Endothelial cell of umbilical vein (primary cell): Measurements from ENCODE around the gene CRY2. TPM values are rescaled to one million over a fixed set of nuclear protein-coding genes. Genes with fewer than 3 reads are reported as not detected.
A peak's percentile ranks its signal among the peaks of the same experiment; 100 is the strongest.

Experiments
- BruUV-seq: library from RNA; stranded (reverse); fragments of 400-500 nt; replicated peaks from 2 replicates; lab custom pipeline; 2021; lab: Mats Ljungman, UMichigan
- CTCF ChIA-PET: fragments of 300-600, 350-600 bp; sonication (Branson Sonifier 250); formaldehyde crosslinking; loops from one replicate; lab custom pipeline; 2021; ENCODE audit warnings: antibody characterized with exemption, inconsistent platforms; lab: Charles Lee
- POLR2A ChIA-PET: fragments of 300-600, 350-600 bp; sonication (Branson Sonifier 250); formaldehyde crosslinking; loops from one replicate; lab custom pipeline; 2021; ENCODE audit warnings: antibody characterized with exemption, inconsistent platforms; lab: Charles Lee
- DNase-seq: peaks from one replicate; pipeline ENCODE4 v3.0.0-alpha.2; 2011; ENCODE audit warnings: low read depth, low spot score
- FAIRE-seq: peaks from 2 replicates; lab custom pipeline; 2011; peaks lifted over from hg19 to GRCh38; lab: Jason Lieb, UNC
- H2AFZ ChIP-seq: 2 replicates; pipeline ENCODE4 v1.6.0; 2012; ENCODE audit warnings: low read depth, low read length, control low read depth, inconsistent platforms
- H3K27ac ChIP-seq: 2 replicates; pipeline ENCODE4 v1.5.1; 2011; ENCODE audit warnings: low read depth, mild to moderate bottlenecking, control low read depth, low read length, moderate library complexity; ENCODE audit not compliant: insufficient read depth
- H3K27me3 ChIP-seq, 2 experiments: 2 replicates each; pipeline versions ENCODE4 v1.6.0 to v1.6.1; 2011; ENCODE audit warnings: low read length in 2 of 2, mixed read lengths in 1 of 2; ENCODE audit not compliant: control insufficient read depth in 2 of 2, insufficient read depth in 2 of 2
- H3K36me3 ChIP-seq, 2 experiments: 2 replicates in 1 of 2; 3 replicates in 1 of 2; pipeline ENCODE4 v1.5.1; 2011; ENCODE audit warnings: low read length in 2 of 2, mild to moderate bottlenecking in 1 of 2, moderate library complexity in 1 of 2; ENCODE audit not compliant: control insufficient read depth in 2 of 2, insufficient read depth in 2 of 2; ENCODE audit errors: extremely low read depth in 1 of 2
- H3K4me1 ChIP-seq: 3 replicates; pipeline ENCODE4 v1.5.1; 2011; ENCODE audit warnings: mild to moderate bottlenecking, low read length; ENCODE audit not compliant: control insufficient read depth, insufficient read depth; ENCODE audit errors: extremely low read depth
- H3K4me2 ChIP-seq: 2 replicates; pipeline ENCODE4 v1.6.1; 2011; ENCODE audit warnings: low read length, control low read depth, mixed read lengths; ENCODE audit not compliant: insufficient read depth
- H3K4me3 ChIP-seq, 3 experiments: fragments of 200-600 bp in 1 of 3; sonication (generic), shearing (Covaris generic) in 1 of 3; replicated peaks in 1 of 3; 2 replicates each; pipeline ENCODE4 v1.5.1; 2011 to 2016; ENCODE audit warnings: control low read depth in 3 of 3, low read length in 3 of 3, mild to moderate bottlenecking in 2 of 3, inconsistent platforms in 1 of 3, low read depth in 1 of 3, moderate library complexity in 1 of 3; ENCODE audit not compliant: insufficient read depth in 1 of 3
- H3K79me2 ChIP-seq: 2 replicates; pipeline ENCODE4 v1.6.0; 2012; ENCODE audit warnings: low read length, inconsistent platforms; ENCODE audit not compliant: control insufficient read depth, insufficient read depth
- H3K9ac ChIP-seq: replicated peaks from 2 replicates; pipeline ENCODE3; 2011; ENCODE audit warnings: low read length, control low read depth; ENCODE audit not compliant: insufficient read depth; ENCODE audit errors: extremely low read depth
- H3K9me1 ChIP-seq: replicated peaks from 3 replicates; pipeline ENCODE4 v1.6.0; 2011; ENCODE audit warnings: mild to moderate bottlenecking, low read length; ENCODE audit not compliant: control insufficient read depth, insufficient read depth; ENCODE audit errors: extremely low read depth
- H3K9me3 ChIP-seq: replicated peaks from 2 replicates; pipeline ENCODE4 v1.5.1; 2012; ENCODE audit warnings: low read length, inconsistent platforms; ENCODE audit not compliant: control insufficient read depth, insufficient read depth
- H4K20me1 ChIP-seq: replicated peaks from 2 replicates; pipeline ENCODE3; 2011; ENCODE audit warnings: mild to moderate bottlenecking, low read length; ENCODE audit not compliant: control insufficient read depth, insufficient read depth; ENCODE audit errors: extremely low read depth
- EZH2 ChIP-seq: IDR thresholded peaks from 2 replicates; pipeline ENCODE4 v1.6.1; 2012; ENCODE audit warnings: borderline replicate concordance, low read depth, mild to moderate bottlenecking, moderate library complexity, low read length, inconsistent platforms; ENCODE audit not compliant: severe bottlenecking
- FOS ChIP-seq: IDR thresholded peaks from 2 replicates; pipeline ENCODE4 v1.6.1; 2011; ENCODE audit warnings: mild to moderate bottlenecking, low read length, moderate library complexity, borderline replicate concordance; ENCODE audit not compliant: insufficient read depth
- JUN ChIP-seq: IDR thresholded peaks from 2 replicates; pipeline ENCODE4 v1.6.1; 2011; ENCODE audit warnings: borderline replicate concordance, low read depth; ENCODE audit not compliant: insufficient read length, insufficient read depth
- MYC ChIP-seq: IDR thresholded peaks from one replicate; pipeline ENCODE4 v1.6.1; 2011; ENCODE audit warnings: mild to moderate bottlenecking, low read depth, low read length
- POLR2A ChIP-seq: IDR thresholded peaks from 2 replicates; pipeline ENCODE4 v1.6.1; 2012; ENCODE audit warnings: low read depth, mild to moderate bottlenecking, control low read depth, low read length
- POLR2AphosphoS5 ChIP-seq: IDR thresholded peaks from 2 replicates; pipeline ENCODE4 v1.6.1; 2012; ENCODE audit warnings: low read depth, mild to moderate bottlenecking, control low read depth, low read length, moderate library complexity; ENCODE audit not compliant: insufficient read depth
- dilution Hi-C: fragments of 300-500 bp; cut with MboI; formaldehyde crosslinking; loops from one replicate; pipeline ENCODE4 v1.15.0; 2019; ENCODE audit warnings: low sequenced_read_pairs; ENCODE audit not compliant: extremely low pct_ligation_motif_present
- intact Hi-C: fragments of 100-400 bp; cut with micrococcal nuclease; formaldehyde crosslinking; loops from one replicate; pipeline ENCODE4 v1.10.0; 2022
- polyA plus RNA-seq, 4 experiments: library from polyadenylated mRNA; depleted of rRNA in 3 of 4; stranded (reverse) in 3 of 4; unstranded in 1 of 4; fragments of >200 nt; gene quantifications; 2 replicates each; pipeline versions ENCODE4 v1.2.1 to v1.2.3, GENCODE V29; 2011 to 2012; ENCODE audit warnings: missing spikeins in 1 of 4
- total RNA-seq: library from RNA; stranded (reverse); gene quantifications from 2 replicates; pipeline ENCODE4 v1.2.3, GENCODE V29; 2021
- TF ChIP-seq, protein P1 (sequence below), 2 donors: IDR thresholded peaks; 1 replicate in 1 of 2; 2 replicates in 1 of 2; pipeline ENCODE4 v1.5.1; 2011; ENCODE audit warnings: low read length in 2 of 2, mild to moderate bottlenecking in 2 of 2, moderate library complexity in 2 of 2, control low read depth in 1 of 2, inconsistent platforms in 1 of 2, low read depth in 1 of 2; ENCODE audit not compliant: insufficient read depth in 1 of 2; ENCODE audit errors: extremely low read depth in 1 of 2

CRY2 gene
- total and polyA plus RNA-seq, 2 donors (not counting 3 experiments of a cell fraction or from before 2014, with no cell fraction given): 7.7 to 11.7 TPM

DNA sequence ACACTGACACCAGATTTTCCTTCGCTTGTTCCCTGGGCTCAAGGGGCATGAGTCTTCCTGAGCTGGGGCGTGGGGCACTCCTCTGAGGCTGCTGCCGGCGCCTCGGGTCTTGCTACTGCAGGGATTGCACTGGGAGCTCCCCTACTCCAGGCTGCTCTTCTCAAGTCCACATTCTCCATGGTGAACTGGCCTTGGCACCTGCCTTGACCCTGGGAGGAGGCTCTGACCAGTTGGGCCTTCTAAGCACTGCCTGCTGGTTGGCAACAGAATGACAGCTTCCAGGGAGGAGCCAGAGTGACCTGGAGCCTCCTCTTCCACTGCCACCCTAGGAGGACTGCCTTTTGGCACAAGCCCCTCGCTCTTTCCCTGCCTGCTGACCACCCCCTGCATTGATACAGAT lies 50.3 kb downstream of the CRY2 start:
- Histone ChIP-seq H3K36me3 (no peaks in the 10 kb centered on the region), H3K79me2 (no peaks in the 10 kb centered on the region), H4K20me1 (no peaks in the 10 kb centered on the region), H3K9ac (no peak overlapping the region), H3K4me3 (no peak overlapping the region), H3K9me3 (no peaks in the 10 kb centered on the region), H3K4me1 (peaks cover 10% of the 10 kb centered on the region), H3K4me2 (no peak overlapping the region), H2AFZ (no peak overlapping the region), H3K9me1 (no peaks in the 10 kb centered on the region), H3K27me3 (peaks cover 4 to 9% of the 10 kb centered on the region in 2 experiments), H3K27ac (no peak overlapping the region)
- no TSS peak for BruUV-seq
- FAIRE-seq (no peak), DNase-seq (no peak)
- ChIA-PET CTCF (interaction anchor here (1.4 kb wide), 1 partner anchor 25 kb away, joined by 4 read pairs; no protein-coding TSS in a partner anchor), POLR2A (no interaction called here)
- TF ChIP-seq MYC: no peak
- TF ChIP-seq EZH2: no peak
- no peak for TF ChIP-seq FOS
- no peak for TF ChIP-seq JUN
- TF ChIP-seq, protein P1, sequence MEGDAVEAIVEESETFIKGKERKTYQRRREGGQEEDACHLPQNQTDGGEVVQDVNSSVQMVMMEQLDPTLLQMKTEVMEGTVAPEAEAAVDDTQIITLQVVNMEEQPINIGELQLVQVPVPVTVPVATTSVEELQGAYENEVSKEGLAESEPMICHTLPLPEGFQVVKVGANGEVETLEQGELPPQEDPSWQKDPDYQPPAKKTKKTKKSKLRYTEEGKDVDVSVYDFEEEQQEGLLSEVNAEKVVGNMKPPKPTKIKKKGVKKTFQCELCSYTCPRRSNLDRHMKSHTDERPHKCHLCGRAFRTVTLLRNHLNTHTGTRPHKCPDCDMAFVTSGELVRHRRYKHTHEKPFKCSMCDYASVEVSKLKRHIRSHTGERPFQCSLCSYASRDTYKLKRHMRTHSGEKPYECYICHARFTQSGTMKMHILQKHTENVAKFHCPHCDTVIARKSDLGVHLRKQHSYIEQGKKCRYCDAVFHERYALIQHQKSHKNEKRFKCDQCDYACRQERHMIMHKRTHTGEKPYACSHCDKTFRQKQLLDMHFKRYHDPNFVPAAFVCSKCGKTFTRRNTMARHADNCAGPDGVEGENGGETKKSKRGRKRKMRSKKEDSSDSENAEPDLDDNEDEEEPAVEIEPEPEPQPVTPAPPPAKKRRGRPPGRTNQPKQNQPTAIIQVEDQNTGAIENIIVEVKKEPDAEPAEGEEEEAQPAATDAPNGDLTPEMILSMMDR (IDR thresholded peaks at IDR 0.05; ENCODE audit: extremely low read depth in 1 of 2, insufficient read depth in 1 of 2, low read depth in 1 of 2, low read length in 2 of 2): no peak
- dilution Hi-C loops: no loop called here
- intact Hi-C loops: no loop called here

DNA sequence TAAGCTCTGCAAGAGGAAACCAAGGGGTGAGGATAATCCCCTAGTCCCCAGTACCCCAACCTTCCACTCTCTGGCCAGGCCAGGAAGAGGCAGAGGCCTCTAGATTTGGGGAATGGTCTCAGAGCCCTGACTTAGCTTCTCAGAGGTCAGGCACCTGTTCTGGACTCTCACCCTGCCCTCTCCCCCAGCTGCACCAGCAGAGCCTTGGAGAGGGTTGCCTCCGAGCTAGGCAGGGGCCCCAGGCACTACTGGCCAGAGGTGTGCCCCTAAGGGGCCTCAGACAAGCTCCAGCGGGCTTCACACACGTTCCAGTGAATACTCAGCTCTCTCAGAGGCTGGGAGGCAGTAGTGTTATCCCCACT lies 51.8 kb downstream of the CRY2 start:
- intact Hi-C loops: loop anchor here (1.0 kb wide), 1 partner anchor 19 kb away; no protein-coding TSS in a partner anchor
- Histone ChIP-seq H2AFZ (peak overlapping the region; percentile 15), H3K4me2 (peak overlapping the region; percentile 52), H3K9ac (peak overlapping the region; percentile 80), H4K20me1 (no peaks in the 10 kb centered on the region), H3K4me3 (no peak overlapping the region), H3K27me3 (peaks cover 4 to 9% of the 10 kb centered on the region in 2 experiments), H3K9me3 (no peaks in the 10 kb centered on the region), H3K4me1 (peaks cover 10% of the 10 kb centered on the region), H3K9me1 (no peaks in the 10 kb centered on the region), H3K27ac (no peak overlapping the region), H3K36me3 (no peaks in the 10 kb centered on the region), H3K79me2 (no peaks in the 10 kb centered on the region)
- TF ChIP-seq, protein P1 (IDR thresholded peaks at IDR 0.05; ENCODE audit: extremely low read depth in 1 of 2, insufficient read depth in 1 of 2, low read depth in 1 of 2, low read length in 2 of 2): no peak
- TF ChIP-seq MYC (no peak), POLR2A (no peak), POLR2AphosphoS5 (no peak)
- dilution Hi-C loops: no loop called here
- POLR2A ChIA-PET: interaction anchor here (1.4 kb wide), 1 partner anchor 19 kb away, joined by 4 read pairs; the partner anchor contains the start of gene PEX16
- BruUV-seq: no TSS peak
- CTCF ChIA-PET: interaction anchor here (0.6 to 1.0 kb wide), 3 partner anchors 27 to 493 kb away, joined by 3 read pairs; no protein-coding TSS in a partner anchor
- FAIRE-seq (no peak), DNase-seq (no peak)
